Measurements from ENCODE around the gene SMARCAL1.

SMARCAL1 gene

DNA sequence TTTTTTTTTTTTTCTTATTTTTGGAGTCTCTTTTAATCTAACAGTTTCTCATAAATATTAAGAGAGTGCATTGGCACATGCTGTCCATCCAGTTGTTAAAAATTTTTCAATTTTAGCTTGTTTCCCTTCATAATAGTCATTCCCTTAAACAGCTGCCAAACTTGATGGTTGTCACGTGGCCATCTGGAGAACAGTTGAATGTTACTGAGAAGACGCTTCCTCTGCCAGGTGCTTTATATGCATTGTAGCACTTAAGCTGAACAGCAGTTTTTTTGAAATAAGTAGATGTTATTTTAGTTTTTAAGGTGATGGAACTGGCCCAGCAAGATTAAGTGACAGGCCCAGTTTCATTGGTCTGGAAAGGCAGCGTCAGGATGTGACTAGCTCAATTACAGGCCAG lies 3.3 kb downstream of the SMARCAL1 start:
- TF ChIP-seq CREB1 (IDR thresholded peaks at IDR 0.05; ENCODE audit: low read depth), result no peak
- TF ChIP-seq TEAD4 (IDR thresholded peaks at IDR 0.05), result no peak
- TF ChIP-seq RAD21 (IDR thresholded peaks at IDR 0.05; ENCODE audit: low read depth), result no peak
- no peak for TF ChIP-seq NFIC (IDR thresholded peaks at IDR 0.05)

- TF ChIP-seq RAD21 (IDR thresholded peaks at IDR 0.05; ENCODE audit: low read depth), result no peak
- TF ChIP-seq TAF1 (IDR thresholded peaks at IDR 0.05; ENCODE audit: low read depth), result no peak
- TF ChIP-seq ZBTB7A (IDR thresholded peaks at IDR 0.05; ENCODE audit: low read depth), result no peak
- TF ChIP-seq, protein P1, sequence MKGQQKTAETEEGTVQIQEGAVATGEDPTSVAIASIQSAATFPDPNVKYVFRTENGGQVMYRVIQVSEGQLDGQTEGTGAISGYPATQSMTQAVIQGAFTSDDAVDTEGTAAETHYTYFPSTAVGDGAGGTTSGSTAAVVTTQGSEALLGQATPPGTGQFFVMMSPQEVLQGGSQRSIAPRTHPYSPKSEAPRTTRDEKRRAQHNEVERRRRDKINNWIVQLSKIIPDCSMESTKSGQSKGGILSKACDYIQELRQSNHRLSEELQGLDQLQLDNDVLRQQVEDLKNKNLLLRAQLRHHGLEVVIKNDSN (IDR thresholded peaks at IDR 0.05), result no peak
- TF ChIP-seq YY1 (IDR thresholded peaks at IDR 0.05; ENCODE audit: low read depth), result no peak
- TF ChIP-seq NFIC (IDR thresholded peaks at IDR 0.05), result no peak
- TF ChIP-seq EP300 (IDR thresholded peaks at IDR 0.05; ENCODE audit: borderline replicate concordance), result no peak
- no peak for TF ChIP-seq CREB1 (IDR thresholded peaks at IDR 0.05; ENCODE audit: low read depth)
- TF ChIP-seq TEAD4 (IDR thresholded peaks at IDR 0.05), result no peak
- no peak for TF ChIP-seq EGR1 (IDR thresholded peaks at IDR 0.05)
- no peak for TF ChIP-seq FOXM1 (IDR thresholded peaks at IDR 0.05; ENCODE audit: borderline replicate concordance, low read depth)
- TF ChIP-seq, protein P2, sequence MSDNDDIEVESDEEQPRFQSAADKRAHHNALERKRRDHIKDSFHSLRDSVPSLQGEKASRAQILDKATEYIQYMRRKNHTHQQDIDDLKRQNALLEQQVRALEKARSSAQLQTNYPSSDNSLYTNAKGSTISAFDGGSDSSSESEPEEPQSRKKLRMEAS (IDR thresholded peaks at IDR 0.05), result no peak
- no peak for TF ChIP-seq TCF12 (IDR thresholded peaks at IDR 0.05; ENCODE audit: low read depth)
- no peak for TF ChIP-seq REST (IDR thresholded peaks at IDR 0.05; ENCODE audit: low read depth)
Observed at GRCh38 chr2:216416571-216417307, 4.5 kb downstream of the SMARCAL1 start.

DNA sequence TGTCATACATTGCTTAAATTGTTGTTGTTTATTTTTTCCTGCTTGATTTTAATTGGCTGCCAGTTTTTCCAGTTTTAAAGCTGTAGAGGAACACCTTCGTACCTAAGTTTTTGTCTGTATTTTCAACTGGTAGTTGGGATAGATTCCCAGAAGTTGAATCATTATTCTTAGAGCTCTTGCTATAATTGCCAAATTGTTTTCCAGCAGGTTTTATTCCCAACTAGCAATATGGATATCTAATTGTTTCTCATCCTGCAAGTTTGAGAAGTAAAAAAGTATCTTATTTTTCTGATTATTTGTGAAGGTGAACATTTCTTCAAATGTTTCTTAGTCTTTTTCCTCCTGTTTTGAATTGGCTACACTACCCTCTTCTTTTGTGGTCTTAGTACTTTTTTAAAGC lies 6.7 kb downstream of the SMARCAL1 start:
- TF ChIP-seq TEAD4 (IDR thresholded peaks at IDR 0.05) (no peak), EP300 (IDR thresholded peaks at IDR 0.05; ENCODE audit: borderline replicate concordance) (no peak), TCF12 (IDR thresholded peaks at IDR 0.05; ENCODE audit: low read depth) (no peak), NFIC (IDR thresholded peaks at IDR 0.05) (no peak), TAF1 (IDR thresholded peaks at IDR 0.05; ENCODE audit: low read depth) (no peak), CREB1 (IDR thresholded peaks at IDR 0.05; ENCODE audit: low read depth) (no peak), EGR1 (IDR thresholded peaks at IDR 0.05) (no peak), RAD21 (IDR thresholded peaks at IDR 0.05; ENCODE audit: low read depth) (no peak), FOXM1 (IDR thresholded peaks at IDR 0.05; ENCODE audit: borderline replicate concordance, low read depth) (no peak), REST (IDR thresholded peaks at IDR 0.05; ENCODE audit: low read depth) (no peak), YY1 (IDR thresholded peaks at IDR 0.05; ENCODE audit: low read depth) (no peak), CEBPB (IDR thresholded peaks at IDR 0.05) (no peak), ZBTB7A (IDR thresholded peaks at IDR 0.05; ENCODE audit: low read depth) (no peak)
- TF ChIP-seq, protein P2 (IDR thresholded peaks at IDR 0.05), result no peak
- TF ChIP-seq, protein P1 (IDR thresholded peaks at IDR 0.05), result no peak

DNA sequence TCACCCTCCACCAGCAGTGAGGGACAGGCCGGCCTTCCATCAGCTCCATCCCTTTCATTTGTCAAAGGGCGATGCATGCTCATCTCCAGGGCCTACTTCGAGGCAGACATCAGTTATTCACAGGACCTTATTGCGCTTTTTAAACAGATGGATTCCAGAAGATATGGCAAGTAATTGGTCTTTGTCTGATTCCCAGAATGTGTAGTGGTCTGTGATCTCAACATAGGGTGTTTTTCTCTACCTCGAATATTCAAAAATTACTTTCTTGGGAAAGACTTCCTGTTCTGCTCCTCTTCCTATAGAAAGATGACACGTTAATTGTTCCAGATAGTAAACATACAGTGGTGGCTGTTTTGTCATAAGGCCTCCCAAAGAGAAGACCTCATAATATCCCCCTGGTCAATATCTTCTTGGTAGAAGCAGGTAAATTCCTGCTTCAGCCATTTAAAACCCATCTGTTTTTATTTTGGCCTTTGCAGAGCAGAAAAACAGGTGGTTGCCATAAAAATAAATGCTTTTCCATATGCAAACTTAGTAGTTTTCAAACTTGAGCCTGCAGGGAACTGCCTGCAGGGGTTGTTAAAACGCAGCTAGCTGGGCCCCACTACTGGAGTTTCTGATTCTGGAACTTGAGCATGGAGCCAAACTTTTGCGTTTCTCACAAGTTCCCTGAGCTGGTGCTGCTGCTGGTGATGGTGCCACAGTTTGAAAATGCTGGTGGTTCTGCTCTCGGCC lies 8.2 kb downstream of the SMARCAL1 start:
- TF ChIP-seq, protein P2 (IDR thresholded peaks at IDR 0.05), result no peak
- TF ChIP-seq EP300 (IDR thresholded peaks at IDR 0.05; ENCODE audit: borderline replicate concordance), result no peak
- no peak for TF ChIP-seq FOXM1 (IDR thresholded peaks at IDR 0.05; ENCODE audit: borderline replicate concordance, low read depth)
- no peak for TF ChIP-seq RAD21 (IDR thresholded peaks at IDR 0.05; ENCODE audit: low read depth)
- no peak for TF ChIP-seq REST (IDR thresholded peaks at IDR 0.05; ENCODE audit: low read depth)
- TF ChIP-seq EGR1 (IDR thresholded peaks at IDR 0.05), result no peak
- TF ChIP-seq ZBTB7A (IDR thresholded peaks at IDR 0.05; ENCODE audit: low read depth), result no peak
- no peak for TF ChIP-seq TCF12 (IDR thresholded peaks at IDR 0.05; ENCODE audit: low read depth)
- TF ChIP-seq TAF1 (IDR thresholded peaks at IDR 0.05; ENCODE audit: low read depth), result no peak
- TF ChIP-seq CREB1 (IDR thresholded peaks at IDR 0.05; ENCODE audit: low read depth), result no peak
- no peak for TF ChIP-seq NFIC (IDR thresholded peaks at IDR 0.05)
- TF ChIP-seq TEAD4 (IDR thresholded peaks at IDR 0.05), result no peak
- TF ChIP-seq, protein P1 (IDR thresholded peaks at IDR 0.05), result no peak
- TF ChIP-seq YY1 (IDR thresholded peaks at IDR 0.05; ENCODE audit: low read depth), result no peak
- TF ChIP-seq CEBPB (IDR thresholded peaks at IDR 0.05), result no peak

All from Ishikawa (cell line).